BLaER1 treated with 17β-estradiol and CSF1 and Interleukin-3, amounts not matched to agents 10 nM and 100 nM (cell line): ENCODE measurements around the gene XRN2.

ENCODE experiments used
- H3K27ac ChIP-seq, 11 experiments: shearing (Covaris generic); formaldehyde crosslinking; 2 replicates each; pipeline ENCODE4 v1.8.1; 2022
- H3K27me3 ChIP-seq, 11 experiments: shearing (Covaris generic); formaldehyde crosslinking; 2 replicates each; pipeline ENCODE4 v1.8.1; 2022
- H3K36me3 ChIP-seq, 11 experiments: shearing (Covaris generic); formaldehyde crosslinking; 2 replicates each; pipeline ENCODE4 v1.8.1; 2022
- H3K4me1 ChIP-seq, 10 experiments: shearing (Covaris generic); formaldehyde crosslinking; 2 replicates each; pipeline ENCODE4 v1.8.1; 2022
- H3K4me2 ChIP-seq, 11 experiments: shearing (Covaris generic); formaldehyde crosslinking; 2 replicates each; pipeline ENCODE4 v1.8.1; 2022
- H3K4me3 ChIP-seq, 10 experiments: shearing (Covaris generic); formaldehyde crosslinking; 2 replicates each; pipeline ENCODE4 v1.8.1; 2022
- H3K9ac ChIP-seq, 11 experiments: shearing (Covaris generic); formaldehyde crosslinking; 2 replicates each; pipeline ENCODE4 v1.8.1; 2022
- H3K9me3 ChIP-seq, 11 experiments: shearing (Covaris generic); formaldehyde crosslinking; replicated peaks in 1 of 11; 2 replicates each; pipeline ENCODE4 v1.8.1; 2022
- H4K20me1 ChIP-seq, 11 experiments: shearing (Covaris generic); formaldehyde crosslinking; 2 replicates each; pipeline ENCODE4 v1.8.1; 2022
- Cebpa-rat ChIP-seq, 11 experiments: shearing (Covaris generic); IDR thresholded peaks; 2 replicates each; pipeline ENCODE4 v1.8.1; 2022

Gene XRN2, protein sequence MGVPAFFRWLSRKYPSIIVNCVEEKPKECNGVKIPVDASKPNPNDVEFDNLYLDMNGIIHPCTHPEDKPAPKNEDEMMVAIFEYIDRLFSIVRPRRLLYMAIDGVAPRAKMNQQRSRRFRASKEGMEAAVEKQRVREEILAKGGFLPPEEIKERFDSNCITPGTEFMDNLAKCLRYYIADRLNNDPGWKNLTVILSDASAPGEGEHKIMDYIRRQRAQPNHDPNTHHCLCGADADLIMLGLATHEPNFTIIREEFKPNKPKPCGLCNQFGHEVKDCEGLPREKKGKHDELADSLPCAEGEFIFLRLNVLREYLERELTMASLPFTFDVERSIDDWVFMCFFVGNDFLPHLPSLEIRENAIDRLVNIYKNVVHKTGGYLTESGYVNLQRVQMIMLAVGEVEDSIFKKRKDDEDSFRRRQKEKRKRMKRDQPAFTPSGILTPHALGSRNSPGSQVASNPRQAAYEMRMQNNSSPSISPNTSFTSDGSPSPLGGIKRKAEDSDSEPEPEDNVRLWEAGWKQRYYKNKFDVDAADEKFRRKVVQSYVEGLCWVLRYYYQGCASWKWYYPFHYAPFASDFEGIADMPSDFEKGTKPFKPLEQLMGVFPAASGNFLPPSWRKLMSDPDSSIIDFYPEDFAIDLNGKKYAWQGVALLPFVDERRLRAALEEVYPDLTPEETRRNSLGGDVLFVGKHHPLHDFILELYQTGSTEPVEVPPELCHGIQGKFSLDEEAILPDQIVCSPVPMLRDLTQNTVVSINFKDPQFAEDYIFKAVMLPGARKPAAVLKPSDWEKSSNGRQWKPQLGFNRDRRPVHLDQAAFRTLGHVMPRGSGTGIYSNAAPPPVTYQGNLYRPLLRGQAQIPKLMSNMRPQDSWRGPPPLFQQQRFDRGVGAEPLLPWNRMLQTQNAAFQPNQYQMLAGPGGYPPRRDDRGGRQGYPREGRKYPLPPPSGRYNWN

DNA sequence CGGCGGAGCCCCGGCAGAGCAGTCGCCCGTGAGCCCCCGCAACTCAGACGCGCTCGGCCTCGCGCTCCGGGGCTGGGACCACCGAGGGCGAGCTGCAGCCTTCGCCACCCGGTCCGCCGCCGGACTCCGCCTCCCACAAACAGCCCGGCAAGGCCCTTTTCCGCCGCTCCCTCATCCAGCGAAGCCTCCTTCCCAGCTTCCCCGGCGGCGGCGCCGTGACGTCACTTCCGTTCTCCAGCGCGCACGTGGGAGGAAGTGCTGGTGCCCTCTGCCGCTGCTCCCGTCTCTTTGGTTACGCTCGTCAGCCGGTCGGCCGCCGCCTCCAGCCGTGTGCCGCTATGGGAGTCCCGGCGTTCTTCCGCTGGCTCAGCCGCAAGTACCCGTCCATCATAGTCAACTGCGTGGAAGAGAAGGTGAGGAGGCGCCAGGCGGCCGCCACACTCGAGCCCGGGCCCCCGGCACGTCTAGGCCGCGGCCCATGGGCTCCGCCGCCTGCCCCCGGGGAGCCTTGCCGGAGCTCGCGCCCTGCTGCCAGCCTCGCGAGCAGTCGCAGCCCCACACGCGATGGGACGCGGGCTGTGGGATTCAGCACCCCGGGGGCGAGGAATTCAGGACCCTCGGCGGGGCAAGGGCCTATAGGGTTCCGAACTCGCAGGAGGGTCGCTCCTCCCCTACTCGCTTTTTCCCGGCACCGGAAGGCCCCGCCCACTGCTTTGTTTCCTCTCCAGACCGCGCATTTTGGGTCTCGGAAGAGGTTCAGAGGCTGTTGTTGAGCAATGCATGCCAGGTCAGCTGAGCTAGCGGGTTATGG is at the start of gene XRN2:
XRN2 (plus strand) TSS at position 271 of the 811 bp plus-strand sequence; CDS start at position 339, 68 bp downstream.
- peak; percentile 70 to 95 (median 89); a peak in 21 of 22 replicates for TF ChIP-seq Cebpa-rat (IDR thresholded peaks at IDR 0.05)
- Histone ChIP-seq H3K9ac (peak within 1 kb of the TSS; percentile 96 to 100 (median 99)), H4K20me1 (peaks cover 10 to 22% (median 19%) of the 10 kb centered on the region in 11 experiments; a peak in 21 of 22 replicates), H3K27me3 (no peaks in the 10 kb centered on the region), H3K36me3 (peaks cover 3 to 14% (median 11%) of the 10 kb centered on the region in 11 experiments), H3K4me3 (peak within 1 kb of the TSS; percentile 72 to 95 (median 88)), H3K4me2 (peak within 1 kb of the TSS; percentile 81 to 96 (median 90)), H3K9me3 (peaks cover 2 to 7% (median 4%) of the 10 kb centered on the region in 11 experiments; a peak in 21 of 22 replicates), H3K4me1 (peaks cover 13 to 19% (median 18%) of the 10 kb centered on the region in 10 experiments; a peak in 19 of 20 replicates), H3K27ac (peak within 1 kb of the TSS; percentile 96 to 100 (median 99))

GRCh38 chr20:21257192-21257591 is 45.9 kb upstream of the XRN2 start:
- H4K20me1 ChIP-seq = no peaks in the 10 kb centered on the region
- no peak for TF ChIP-seq Cebpa-rat (IDR thresholded peaks at IDR 0.05)
- H3K9me3 ChIP-seq = no peaks in the 10 kb centered on the region
- H3K27ac ChIP-seq = no peak overlapping the region
- H3K27me3 ChIP-seq = no peaks in the 10 kb centered on the region
- no peak overlapping the region for H3K9ac ChIP-seq
- no peaks in the 10 kb centered on the region for H3K4me1 ChIP-seq
- H3K4me2 ChIP-seq = no peak overlapping the region
- H3K4me3 ChIP-seq = no peak overlapping the region
- H3K36me3 ChIP-seq = no peaks in the 10 kb centered on the region

DNA sequence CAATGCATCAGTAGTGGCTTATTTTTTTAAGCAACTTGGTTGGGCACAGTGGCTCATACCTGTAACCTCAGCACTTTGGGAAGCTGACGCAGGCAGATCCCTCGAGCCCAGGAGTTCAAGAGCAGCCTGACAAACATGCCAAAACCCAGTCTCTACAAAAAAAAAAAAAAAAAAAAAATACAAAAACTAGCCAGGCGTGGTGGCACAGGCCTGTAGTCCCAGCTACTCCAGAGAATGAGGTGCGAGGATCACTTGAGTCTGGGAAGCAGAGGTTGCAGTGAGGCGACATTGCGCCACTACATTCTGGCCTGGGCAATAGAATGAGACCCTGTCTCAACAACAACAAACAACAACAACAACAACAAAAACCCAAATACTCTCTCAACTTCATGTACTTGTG is 44.7 kb upstream of the XRN2 start:
- H3K36me3 ChIP-seq = no peaks in the 10 kb centered on the region
- TF ChIP-seq Cebpa-rat (IDR thresholded peaks at IDR 0.05) = no peak
- H3K4me3 ChIP-seq = no peak overlapping the region
- no peak overlapping the region for H3K9ac ChIP-seq
- no peaks in the 10 kb centered on the region for H3K27me3 ChIP-seq
- no peak overlapping the region for H3K4me2 ChIP-seq
- H4K20me1 ChIP-seq = no peaks in the 10 kb centered on the region
- H3K4me1 ChIP-seq = no peaks in the 10 kb centered on the region
- H3K27ac ChIP-seq = no peak overlapping the region
- no peaks in the 10 kb centered on the region for H3K9me3 ChIP-seq

GRCh38 chr20:21259346-21259745 is 43.8 kb upstream of the XRN2 start:
- Histone ChIP-seq H4K20me1 (no peaks in the 10 kb centered on the region), H3K4me2 (no peak overlapping the region), H3K9me3 (no peaks in the 10 kb centered on the region), H3K27ac (no peak overlapping the region), H3K27me3 (no peaks in the 10 kb centered on the region), H3K4me1 (no peaks in the 10 kb centered on the region), H3K36me3 (no peaks in the 10 kb centered on the region), H3K4me3 (no peak overlapping the region), H3K9ac (no peak overlapping the region)
- no peak for TF ChIP-seq Cebpa-rat (IDR thresholded peaks at IDR 0.05)

GRCh38 chr20:21262812-21263211 is 40.3 kb upstream of the XRN2 start:
- Histone ChIP-seq H3K27ac (no peak overlapping the region), H3K4me2 (no peak overlapping the region), H3K36me3 (no peaks in the 10 kb centered on the region), H3K27me3 (no peaks in the 10 kb centered on the region), H3K9ac (no peak overlapping the region), H3K4me1 (peaks cover 0 to 14% (median 4%) of the 10 kb centered on the region in 10 experiments; a peak in 7 of 20 replicates), H3K9me3 (peaks cover 7 to 17% (median 13%) of the 10 kb centered on the region in 11 experiments; a peak in 19 of 22 replicates), H3K4me3 (no peak overlapping the region), H4K20me1 (no peaks in the 10 kb centered on the region)
- no peak for TF ChIP-seq Cebpa-rat (IDR thresholded peaks at IDR 0.05)

GRCh38 chr20:21265261-21266190 is 37.6 kb upstream of the XRN2 start:
- TF ChIP-seq Cebpa-rat (IDR thresholded peaks at IDR 0.05) = no peak
- H3K4me3 ChIP-seq = no peak overlapping the region

GRCh38 chr20:21266191-21266536 is 37.0 kb upstream of the XRN2 start:
- Histone ChIP-seq H3K36me3 (no peaks in the 10 kb centered on the region), H4K20me1 (no peaks in the 10 kb centered on the region), H3K27ac (no peak overlapping the region), H3K27me3 (no peaks in the 10 kb centered on the region), H3K4me3 (no peak overlapping the region), H3K9ac (no peak overlapping the region), H3K4me2 (peak overlapping the region in 6 of 11 experiments; percentile 3 to 32 (median 20); a peak in 5 of 22 replicates), H3K9me3 (peaks cover 7 to 17% (median 13%) of the 10 kb centered on the region in 11 experiments; a peak in 19 of 22 replicates), H3K4me1 (peaks cover 0 to 14% (median 4%) of the 10 kb centered on the region in 10 experiments; a peak in 7 of 20 replicates)
- TF ChIP-seq Cebpa-rat (IDR thresholded peaks at IDR 0.05) = no peak

More at GRCh38 chr20:21265261-21266190, 37.6 kb upstream of the XRN2 start:
- Histone ChIP-seq H3K9me3 (peaks cover 7 to 17% (median 13%) of the 10 kb centered on the region in 11 experiments; a peak in 19 of 22 replicates), H3K27me3 (no peaks in the 10 kb centered on the region), H3K36me3 (no peaks in the 10 kb centered on the region), H3K4me1 (peaks cover 0 to 14% (median 4%) of the 10 kb centered on the region in 10 experiments; a peak in 7 of 20 replicates), H3K9ac (no peak overlapping the region), H3K4me2 (peak overlapping the region in 6 of 11 experiments; percentile 3 to 32 (median 20); a peak in 5 of 22 replicates), H3K27ac (no peak overlapping the region), H4K20me1 (no peaks in the 10 kb centered on the region)
